BJ (cell line): ENCODE data around the gene BCL6. TPM values are rescaled to one million over a fixed set of nuclear protein-coding genes. Genes with fewer than 3 reads are reported as not detected.
A peak's percentile ranks its signal among the peaks of the same experiment; 100 is the strongest.

Experiments
- CTCF ChIA-PET: fragments of 350-600 bp; formaldehyde crosslinking; extraction: SDS; loops from one replicate; lab custom pipeline; 2021; ENCODE audit warnings: antibody characterized with exemption, inconsistent platforms; lab: Yijun Ruan, JAX
- POLR2A ChIA-PET: fragments of 300-600 bp; sonication (Branson Sonifier 250); formaldehyde crosslinking; extraction: SDS; loops from one replicate; lab custom pipeline; 2021; ENCODE audit warnings: antibody characterized with exemption; lab: Charles Lee
- DNase-seq: peaks from one replicate; pipeline ENCODE4 v3.0.0-alpha.2; 2011; ENCODE audit warnings: low read depth
- H3K27me3 ChIP-seq: 2 replicates; pipeline ENCODE4 v1.6.0; 2011; ENCODE audit warnings: low read length; ENCODE audit not compliant: control insufficient read depth, insufficient read depth
- H3K36me3 ChIP-seq: 2 replicates; pipeline ENCODE4 v1.5.1; 2011; ENCODE audit warnings: low read length; ENCODE audit not compliant: control insufficient read depth, insufficient read depth
- H3K4me3 ChIP-seq: 2 replicates; pipeline ENCODE4 v1.5.1; 2011; ENCODE audit warnings: low read depth, mild to moderate bottlenecking, control low read depth, low read length
- CTCF ChIP-seq: IDR thresholded peaks from 2 replicates; pipeline ENCODE4 v1.5.1; 2011; ENCODE audit warnings: low read depth, mild to moderate bottlenecking, control low read depth, inconsistent platforms, low read length, moderate library complexity; ENCODE audit not compliant: insufficient read depth
- polyA plus RNA-seq: library from polyadenylated mRNA; depleted of rRNA; stranded (reverse); fragments of >200 nt; gene quantifications from 2 replicates; pipeline ENCODE4 v1.2.3, GENCODE V29; 2011

The BCL6 gene
- polyA plus RNA-seq, 1 experiment = 14.1 TPM

GRCh38 chr3:187695449-187695848 is 49.8 kb downstream of the BCL6 start:
- POLR2A ChIA-PET = no interaction called here
- H3K4me3 ChIP-seq = no peak overlapping the region
- no peak for TF ChIP-seq CTCF
- no peak for DNase-seq
- H3K27me3 ChIP-seq = peaks cover 1% of the 10 kb centered on the region
- CTCF ChIA-PET = interaction anchor here (0.7 to 4.7 kb wide), 5 partner anchors 16 to 475 kb away, joined by 3 to 23 read pairs (median 3); no protein-coding TSS in a partner anchor
- no peaks in the 10 kb centered on the region for H3K36me3 ChIP-seq

- no peaks in the 10 kb centered on the region for H3K36me3 ChIP-seq
- H3K4me3 ChIP-seq = no peak overlapping the region
- CTCF ChIA-PET = interaction anchor here (1.0 to 4.7 kb wide), 2 partner anchors 14 to 376 kb away, joined by 4 to 23 read pairs; no protein-coding TSS in a partner anchor
- peak; percentile 70 for DNase-seq
- no peak for TF ChIP-seq CTCF
- peaks cover 1% of the 10 kb centered on the region for H3K27me3 ChIP-seq
- POLR2A ChIA-PET = no interaction called here
These were observed 50.5 kb downstream of the BCL6 start for GRCh38 chr3:187694801-187695200.

GRCh38 chr3:187693431-187693830 is 51.8 kb downstream of the BCL6 start:
- TF ChIP-seq CTCF = no peak
- Histone ChIP-seq H3K27me3 (0 out of 2 replicates have a peak, but pooled peaks cover 1% of the 10 kb centered on the region), H3K4me3 (no peak overlapping the region), H3K36me3 (no peaks in the 10 kb centered on the region)
- POLR2A ChIA-PET = no interaction called here
- CTCF ChIA-PET = interaction anchor here (1.2 to 4.7 kb wide), 4 partner anchors 14 to 374 kb away, joined by 3 to 23 read pairs (median 12); no protein-coding TSS in a partner anchor
- DNase-seq = no peak

- H3K27me3 ChIP-seq = peaks cover 6% of the 10 kb centered on the region
- no peaks in the 10 kb centered on the region for H3K36me3 ChIP-seq
- POLR2A ChIA-PET = no interaction called here
- no peak for TF ChIP-seq CTCF
- H3K4me3 ChIP-seq = no peak overlapping the region
- no peak for DNase-seq
- CTCF ChIA-PET = interaction anchor here (1.3 to 2.3 kb wide), 3 partner anchors 11 to 371 kb away, joined by 3 to 13 read pairs (median 5); no protein-coding TSS in a partner anchor
These were observed 55.3 kb downstream of the BCL6 start for GRCh38 chr3:187689984-187690383.

- ChIA-PET CTCF (interaction anchor here (0.6 to 3.1 kb wide), 4 partner anchors 28 to 1277 kb away, joined by 3 to 20 read pairs (median 4); no protein-coding TSS in a partner anchor), POLR2A (no interaction called here)
- peaks cover 6% of the 10 kb centered on the region for H3K27me3 ChIP-seq
These were observed 58.5 kb downstream of the BCL6 start for GRCh38 chr3:187686621-187687273.

More at GRCh38 chr3:187686621-187687273, 58.5 kb downstream of the BCL6 start:
- Histone ChIP-seq H3K36me3 (no peaks in the 10 kb centered on the region), H3K4me3 (no peak overlapping the region)
- no peak for DNase-seq
- TF ChIP-seq CTCF = no peak
